NOMO-1 treated with dmso at 0.1 percent for 144 hours (cell line): Measurements from ENCODE around the gene AGBL3.
"Not testable (repeated sequence)": the region's sequence is repeated elsewhere in the genome, so short reads cannot be mapped to it uniquely, and the experiment has no call there.

ENCODE experiments used
- DNase-seq: peaks from one replicate; lab custom pipeline; 2025; ENCODE audit not compliant: unreplicated experiment; lab: John Stamatoyannopoulos, UW

The AGBL3 gene

DNA sequence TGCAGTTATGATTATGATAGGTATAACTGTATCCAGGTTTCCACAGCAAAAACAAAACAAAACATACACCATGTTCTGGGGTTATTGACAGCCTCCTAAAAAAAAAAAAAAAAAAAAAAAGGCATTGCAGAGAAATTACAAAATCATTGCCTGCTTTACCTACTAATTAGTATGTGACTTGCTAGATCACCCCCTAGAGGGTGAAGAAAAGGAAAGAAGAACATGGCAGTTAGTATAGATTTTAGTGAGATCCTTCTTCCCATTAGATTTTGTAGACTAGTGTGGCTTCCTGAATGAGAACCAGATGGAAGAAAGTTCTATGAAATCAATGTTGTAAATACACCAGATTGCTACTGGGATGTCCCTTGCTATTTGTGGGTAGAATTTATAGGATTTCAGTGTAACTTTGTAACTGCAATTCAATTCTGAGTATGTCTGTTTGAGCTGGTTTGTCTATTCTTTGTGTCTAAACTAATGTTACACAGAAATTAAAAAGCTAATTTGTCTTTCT, 24.0 kb upstream of the AGBL3 start:
- no peak for DNase-seq

DNA sequence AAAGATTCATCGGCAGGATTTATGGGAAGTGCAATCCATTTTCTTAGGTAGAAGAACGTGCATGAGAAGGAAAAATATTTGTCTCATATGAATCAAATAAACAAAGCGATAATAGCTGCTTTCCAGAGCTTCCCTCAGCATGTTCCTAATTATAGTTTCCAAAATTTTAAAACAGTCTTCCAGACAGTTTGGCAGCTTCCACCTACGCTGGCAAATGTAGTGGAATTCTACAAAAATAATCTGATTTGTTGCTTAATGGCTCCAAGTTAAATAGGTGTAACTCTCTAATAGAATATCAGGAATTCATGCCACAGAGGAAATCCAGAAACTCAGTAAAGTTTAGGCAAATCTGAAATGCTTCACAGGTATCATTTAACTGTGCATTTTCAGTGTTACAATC, 23.3 kb upstream of the AGBL3 start:
- no peak for DNase-seq

DNA sequence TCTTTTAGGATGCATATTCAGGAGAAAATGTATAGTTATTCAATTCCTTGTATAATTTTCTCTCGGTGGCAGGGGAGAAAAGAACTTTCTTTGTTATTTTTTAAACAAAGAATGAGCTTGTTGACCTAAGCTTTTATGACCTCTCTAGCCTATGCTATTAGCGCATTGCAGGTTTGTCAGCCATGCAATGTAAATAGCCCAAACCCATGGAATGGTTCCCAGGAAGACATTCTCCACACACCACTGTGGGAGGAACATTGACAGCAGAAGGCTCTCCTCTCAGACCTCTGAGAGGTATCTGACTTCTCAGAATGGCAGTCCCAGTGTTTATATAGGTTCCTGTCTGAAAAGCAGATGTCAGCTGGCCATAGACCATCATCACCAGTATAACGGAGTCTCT, 19.6 kb upstream of the AGBL3 start:
- DNase-seq, result no peak

DNA sequence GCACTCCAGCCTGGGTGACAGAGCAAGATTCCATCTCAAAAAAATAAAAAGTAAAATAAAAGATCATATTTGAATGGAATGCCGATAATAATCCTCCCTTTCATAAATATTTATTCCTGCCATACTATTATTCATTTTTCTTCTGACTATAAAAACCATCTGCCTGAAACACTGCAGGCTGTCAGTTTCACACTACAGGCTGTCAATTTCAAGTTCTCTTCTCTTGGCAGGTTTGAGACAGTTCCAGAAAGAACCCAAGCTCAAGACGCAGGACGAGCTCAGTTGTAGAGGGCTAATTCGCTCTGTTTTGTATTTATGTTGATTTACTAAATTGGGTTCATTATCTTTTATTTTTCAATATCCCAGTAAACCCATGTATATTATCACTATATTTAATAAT, 18.2 kb upstream of the AGBL3 start:
- no peak for DNase-seq

DNA sequence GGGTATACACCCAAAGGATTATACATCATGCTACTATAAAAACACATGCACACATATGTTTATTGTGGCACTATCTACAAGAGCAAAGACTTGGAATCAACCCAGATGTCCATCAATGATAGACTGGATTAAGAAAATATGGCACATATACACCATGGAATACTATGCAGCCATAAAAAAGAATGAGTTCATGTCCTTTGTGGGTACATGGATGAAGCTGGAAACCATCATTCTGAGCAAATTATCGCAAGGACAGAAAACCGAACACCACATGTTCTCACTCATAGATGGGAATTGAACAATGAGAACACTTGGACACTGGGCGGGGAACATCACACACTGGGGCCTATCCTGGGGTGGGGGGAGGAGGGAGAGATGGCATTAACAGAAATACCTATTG, 4.7 kb upstream of the AGBL3 start:
- DNase-seq, result not testable (repeated sequence)

DNA sequence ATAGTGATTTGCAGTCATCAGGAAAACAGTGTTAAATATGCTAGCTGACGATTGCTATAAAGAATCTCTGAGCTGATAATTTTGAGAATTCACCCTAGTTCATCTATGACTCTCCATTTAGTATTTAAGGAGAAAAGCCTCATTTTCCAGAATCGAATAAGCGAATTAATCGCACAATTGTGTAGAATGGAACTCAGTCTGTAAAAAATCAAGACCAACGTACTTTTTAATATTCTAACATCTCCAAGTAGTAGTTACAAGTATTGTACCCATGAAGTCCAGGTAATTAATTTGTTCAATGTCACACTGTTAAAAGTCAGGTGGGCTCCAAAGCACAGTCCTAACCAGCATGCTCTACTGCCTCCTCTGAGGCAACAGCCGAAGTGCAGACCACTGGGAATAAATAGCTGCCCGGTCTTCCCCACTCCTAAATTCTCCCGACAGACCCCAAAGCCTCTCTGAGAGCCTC, 380 bp upstream of the AGBL3 start:
- DNase-seq, result no peak

DNA sequence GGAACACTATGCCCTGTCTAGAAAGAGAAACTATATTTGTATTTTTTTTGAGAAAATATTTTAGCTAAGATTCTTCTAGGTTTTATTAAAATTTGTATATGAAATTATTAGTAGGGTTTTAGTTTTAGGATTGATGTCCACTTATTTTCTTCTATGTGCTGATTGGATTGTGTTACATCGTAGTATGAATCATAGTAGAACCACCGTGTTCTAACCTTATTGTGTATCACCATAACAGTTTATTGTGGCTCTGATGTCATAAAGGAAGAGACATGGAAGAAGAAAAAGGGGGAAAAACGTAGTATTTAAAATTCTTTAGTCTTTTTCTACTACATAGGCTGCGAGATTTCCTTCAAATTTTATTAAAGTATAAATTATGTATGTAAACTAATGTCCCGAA, 1.9 kb downstream of the AGBL3 start:
- no peak for DNase-seq

DNA sequence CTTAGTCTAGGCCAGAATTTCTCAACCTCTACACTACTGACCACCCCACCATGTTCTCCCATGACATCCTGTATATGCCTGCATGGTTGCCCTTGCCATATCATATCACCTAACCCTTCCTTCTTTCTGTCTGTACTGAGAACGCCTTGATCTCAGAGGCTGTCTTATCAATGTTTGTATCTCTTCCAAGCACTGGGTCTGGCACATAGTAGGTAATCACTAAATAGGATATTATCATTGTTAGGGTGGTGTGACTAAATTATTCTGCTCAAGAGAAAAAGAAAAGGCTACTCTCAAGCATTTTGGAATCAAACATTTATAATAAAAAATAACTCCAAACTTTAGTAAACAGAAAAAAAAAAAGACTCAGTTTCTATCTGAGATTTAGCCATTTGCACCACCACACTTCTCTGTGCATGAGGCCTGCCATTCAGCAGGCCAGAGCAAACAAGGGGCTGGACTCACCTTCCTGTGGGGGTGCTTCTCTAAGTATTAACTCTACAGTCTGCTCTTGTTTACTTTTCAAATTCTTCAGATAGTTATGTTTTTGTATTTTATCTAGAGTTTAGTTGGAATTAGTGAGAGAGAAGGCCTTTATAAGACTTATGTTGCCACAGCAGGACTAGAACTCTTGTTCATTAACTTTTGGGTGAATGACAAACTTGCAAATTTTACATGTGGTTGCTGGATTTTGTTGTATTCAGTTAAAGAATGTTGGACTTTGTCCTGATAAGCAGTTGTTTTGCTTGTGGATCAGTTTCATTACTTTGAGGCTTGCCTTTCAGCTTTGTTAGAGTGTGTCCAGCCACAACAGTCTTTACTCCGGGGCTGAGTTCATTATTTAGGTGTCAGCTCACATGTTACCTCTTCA, 5.4 kb downstream of the AGBL3 start:
- DNase-seq, result no peak

DNA sequence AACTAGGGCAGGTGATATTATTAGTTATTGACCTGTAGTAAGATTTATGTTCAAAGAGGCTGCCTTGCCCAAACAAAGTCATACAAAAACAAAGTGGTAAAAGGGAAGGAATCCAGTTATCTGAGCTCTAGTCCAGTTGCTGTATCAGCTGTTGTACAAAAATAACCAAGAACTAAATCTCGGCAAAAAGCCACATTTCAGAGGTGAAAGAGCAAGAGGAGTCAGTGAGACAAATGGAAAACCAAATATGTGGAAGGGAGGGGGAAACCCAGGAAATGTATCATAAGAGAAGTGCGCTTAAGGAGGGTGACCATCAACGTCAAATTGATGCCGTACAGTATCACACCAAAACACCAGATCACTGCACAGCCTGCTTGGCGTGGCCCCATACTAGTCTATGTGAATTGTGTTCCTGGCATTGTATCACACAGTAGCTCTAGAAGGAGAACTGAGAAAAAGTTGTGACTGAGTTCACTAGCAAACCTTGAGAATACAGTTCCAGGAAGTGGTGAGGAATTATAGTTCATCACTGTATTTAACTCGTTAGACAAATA, 6.4 kb downstream of the AGBL3 start:
- no peak for DNase-seq

DNA sequence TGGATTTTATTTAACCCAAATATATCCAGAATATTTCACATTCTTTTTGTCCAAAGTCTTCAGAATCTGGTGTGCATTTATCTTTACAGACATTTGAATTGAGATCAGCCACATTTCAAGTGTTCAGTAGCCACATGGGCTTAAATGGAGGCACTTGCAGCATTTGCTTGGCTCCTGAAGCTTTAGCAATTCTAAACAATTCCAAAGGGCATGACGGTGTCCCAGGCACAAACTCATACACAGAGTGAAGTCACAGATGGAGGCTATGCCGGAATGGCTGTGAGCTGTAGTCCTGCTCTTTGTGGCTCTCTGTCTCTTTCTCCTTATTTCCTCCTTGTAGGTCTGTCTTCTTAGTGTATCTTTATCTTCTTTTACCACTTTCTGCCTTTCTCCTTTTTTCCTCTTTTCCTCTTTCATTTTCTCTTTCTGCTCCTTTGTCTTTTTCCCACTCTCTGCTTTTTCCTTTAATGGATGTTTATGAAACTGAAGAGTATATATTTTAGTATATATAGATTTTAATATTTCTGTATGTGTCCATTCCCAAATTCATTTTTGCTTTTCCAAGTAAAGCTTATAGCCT, 7.7 kb downstream of the AGBL3 start:
- DNase-seq, result no peak

DNA sequence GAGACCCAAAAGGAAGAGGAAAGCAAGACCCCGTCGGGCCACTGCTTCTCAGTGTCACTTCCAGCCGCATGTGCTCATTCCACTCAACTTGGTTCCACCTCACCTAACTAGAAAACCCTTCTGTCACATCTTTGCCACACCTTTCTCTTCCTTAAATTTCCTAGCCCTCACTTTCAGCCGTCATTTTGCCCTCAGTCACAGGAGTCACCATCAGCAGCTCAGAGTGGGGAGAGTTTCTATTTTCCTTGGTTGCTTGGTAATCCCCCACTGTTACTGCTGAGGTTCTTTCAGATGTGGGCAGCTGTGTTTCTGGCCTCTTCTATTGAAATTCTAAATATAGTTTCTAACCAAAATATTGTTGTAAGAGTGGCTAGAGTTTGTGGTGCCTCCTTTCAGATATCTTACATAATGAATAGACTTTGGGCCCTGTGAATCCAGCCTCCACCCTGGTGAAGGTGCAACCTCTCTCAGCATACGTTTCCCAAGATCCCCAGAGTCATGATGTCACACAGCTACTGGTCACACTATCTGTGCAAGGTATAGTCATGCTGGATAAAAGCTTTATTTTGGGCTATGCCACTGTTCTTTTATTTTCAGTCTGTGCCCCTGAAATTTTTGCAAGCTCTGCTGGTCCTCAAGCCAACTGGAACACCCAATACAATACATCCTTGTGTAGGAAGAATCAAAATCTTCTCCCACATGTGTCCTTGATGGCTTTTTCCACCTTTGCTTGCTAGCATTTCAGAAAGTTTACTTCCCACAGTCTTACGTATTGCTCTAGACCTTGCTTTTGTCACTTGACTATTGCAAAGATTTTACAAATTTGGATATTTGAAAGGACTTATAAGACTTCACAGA, 9.2 kb downstream of the AGBL3 start:
- no peak for DNase-seq

DNA sequence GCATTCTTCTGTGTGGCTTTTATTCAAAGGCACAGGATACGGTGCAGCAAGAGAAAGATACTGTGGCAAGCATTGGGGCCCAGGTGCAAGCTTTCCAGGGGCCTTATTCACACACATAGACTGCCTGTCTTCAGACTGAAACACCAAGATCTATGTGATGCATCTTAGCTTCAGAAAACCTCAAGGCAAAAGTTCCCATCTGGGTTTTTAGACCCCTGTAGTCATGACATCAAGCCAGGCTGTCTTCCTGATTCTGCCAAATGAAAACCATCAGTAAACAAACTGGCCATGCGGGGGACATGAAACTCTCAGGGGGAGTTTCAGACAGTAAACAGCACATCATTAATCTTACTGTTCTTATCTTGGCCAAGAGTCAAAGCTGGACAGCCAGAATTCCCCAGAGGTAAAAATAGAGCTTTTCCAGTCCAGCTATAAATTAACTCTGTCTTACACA, 9.8 kb downstream of the AGBL3 start:
- DNase-seq, result no peak

DNA sequence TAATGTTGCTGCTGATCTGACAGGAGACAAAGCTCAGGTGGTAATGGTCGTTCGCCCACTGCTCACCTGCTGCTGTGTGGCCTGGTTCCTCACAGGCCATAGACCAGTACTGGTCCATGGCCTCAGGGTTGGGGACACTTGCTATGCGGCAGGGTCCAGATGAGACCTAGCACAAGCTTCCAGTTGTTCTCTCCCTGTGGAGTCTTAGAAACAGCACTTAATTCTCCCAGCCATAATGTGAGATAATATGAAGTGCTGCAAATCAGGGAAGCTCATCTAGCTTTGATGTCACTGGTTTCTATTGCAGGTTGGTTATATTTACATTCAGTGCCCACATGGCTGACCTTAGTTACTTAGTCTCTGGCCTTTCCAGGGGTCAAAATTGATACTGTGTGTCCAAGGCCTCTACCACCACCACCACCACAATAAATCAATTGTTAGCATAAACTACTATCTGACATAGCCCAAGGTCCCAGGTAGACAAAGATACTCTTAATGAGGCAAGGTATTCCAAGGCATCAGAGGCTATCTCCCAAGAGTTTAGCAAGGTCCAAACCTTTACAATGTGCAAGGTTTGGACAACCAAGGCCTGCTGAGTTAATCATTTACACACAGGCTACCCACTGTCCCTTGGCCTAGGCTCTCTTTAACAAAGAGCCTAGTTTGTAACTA, 11.0 kb downstream of the AGBL3 start:
- no peak for DNase-seq

DNA sequence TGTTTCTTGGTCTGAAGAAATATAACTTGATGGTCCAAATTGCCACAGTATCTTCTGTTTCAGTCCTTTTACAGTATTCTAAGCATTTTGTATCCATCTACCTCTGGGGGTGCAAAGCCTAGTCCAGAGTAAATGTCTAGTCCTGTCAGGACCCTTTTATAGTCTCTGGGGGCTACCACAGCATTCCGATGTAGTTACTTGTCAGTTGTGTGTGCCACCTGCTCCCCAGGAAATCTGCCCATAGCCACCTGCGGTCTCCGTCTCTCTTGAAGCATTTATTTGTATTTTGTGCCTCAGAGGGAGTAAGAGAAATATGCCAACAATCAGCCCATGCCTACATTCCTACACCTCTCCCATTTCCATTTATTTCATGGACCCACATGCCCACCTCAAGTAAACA, 12.8 kb downstream of the AGBL3 start:
- DNase-seq, result no peak

DNA sequence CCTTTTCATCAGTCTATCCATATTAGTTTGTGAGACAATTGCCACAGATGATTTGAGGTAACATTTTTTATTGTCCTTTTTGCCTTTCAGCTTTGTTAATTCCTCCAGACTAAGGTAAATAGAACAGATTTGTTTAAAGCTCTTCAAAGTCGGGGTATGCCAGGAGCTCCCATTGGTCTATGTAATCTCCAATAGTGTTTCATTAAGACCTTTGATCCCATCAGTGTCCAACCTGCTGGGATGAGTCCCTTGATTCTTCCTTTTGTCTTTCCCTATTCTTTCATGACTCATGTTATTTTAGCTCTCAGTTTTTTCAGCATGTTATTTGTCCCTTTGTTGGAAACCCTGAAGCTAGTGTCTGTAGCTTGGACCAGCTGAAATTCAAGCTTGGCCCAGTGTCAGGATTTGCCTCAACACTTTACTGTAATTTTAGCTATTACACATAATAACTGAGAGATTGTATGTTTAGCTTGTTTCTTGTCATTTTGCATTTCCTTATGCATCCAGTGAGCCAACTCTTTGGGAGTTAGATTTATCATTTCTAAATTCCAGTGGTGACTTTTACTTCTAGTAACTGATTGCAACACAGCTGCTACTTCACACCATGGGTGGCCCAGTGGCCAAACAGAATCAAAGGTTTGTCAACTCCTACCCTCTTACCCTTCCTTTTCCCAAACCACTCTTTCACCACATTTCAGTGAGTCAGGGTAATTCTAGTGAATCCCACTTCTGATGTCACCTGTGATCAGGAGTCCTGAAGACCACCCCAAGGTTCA, 15.3 kb downstream of the AGBL3 start:
- no peak for DNase-seq

DNA sequence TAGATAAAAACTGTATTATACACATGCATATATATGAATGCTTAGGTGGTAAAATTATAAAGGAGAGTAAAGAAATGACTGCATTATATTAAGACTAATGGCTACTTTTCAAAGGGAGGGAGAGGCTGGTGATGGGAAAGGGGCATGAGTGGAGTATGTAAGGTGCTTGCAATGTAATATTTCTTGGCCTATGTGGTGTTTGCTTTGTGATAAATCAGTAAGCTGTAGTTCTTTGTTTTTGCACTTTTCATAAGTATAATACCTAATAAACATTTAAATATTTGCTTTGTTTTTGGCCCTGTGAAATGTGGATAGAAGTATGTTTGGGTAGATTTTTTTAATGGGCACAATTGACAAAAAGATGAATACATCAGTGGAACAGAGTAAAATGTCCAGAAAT, 25.9 kb downstream of the AGBL3 start:
- no peak for DNase-seq

DNA sequence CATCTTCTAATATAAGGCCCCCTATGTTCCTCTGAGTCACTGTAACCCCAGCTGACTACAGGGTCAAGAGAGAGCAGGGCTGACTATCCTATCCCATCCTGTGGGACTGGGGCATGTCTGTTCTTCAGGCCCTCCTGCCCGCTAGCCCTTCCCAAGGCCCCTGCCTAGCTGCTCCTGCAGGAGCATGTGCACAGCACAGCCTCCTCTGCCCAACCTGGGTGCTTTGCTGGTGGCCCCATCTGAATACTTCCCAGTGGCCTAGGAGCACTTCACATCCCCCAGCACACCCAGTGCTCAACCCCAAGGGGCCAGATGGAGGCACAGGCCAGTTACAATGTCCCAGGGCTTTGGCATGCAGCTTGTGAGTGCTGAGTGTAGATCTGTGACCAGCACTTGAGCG, 37.3 kb downstream of the AGBL3 start:
- DNase-seq, result no peak

DNA sequence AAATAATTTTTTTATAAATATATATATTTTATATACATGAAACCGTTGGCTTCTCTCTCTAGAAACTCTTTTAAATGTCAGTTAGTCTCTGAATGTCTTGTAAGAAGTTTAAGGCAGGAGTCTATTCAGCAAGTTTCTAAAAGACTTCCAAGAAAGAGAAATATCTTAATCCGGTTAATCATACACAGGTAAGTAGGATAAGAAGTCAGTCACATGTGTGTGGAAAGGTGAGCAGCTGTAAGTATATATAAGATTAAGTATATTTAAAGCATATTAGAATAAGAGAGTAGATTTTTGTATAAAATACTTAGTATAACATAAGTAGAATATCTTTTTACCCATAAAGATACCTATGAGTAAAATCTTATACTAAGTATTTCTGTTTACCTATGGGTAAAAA, 48.9 kb downstream of the AGBL3 start:
- DNase-seq, result no peak

DNA sequence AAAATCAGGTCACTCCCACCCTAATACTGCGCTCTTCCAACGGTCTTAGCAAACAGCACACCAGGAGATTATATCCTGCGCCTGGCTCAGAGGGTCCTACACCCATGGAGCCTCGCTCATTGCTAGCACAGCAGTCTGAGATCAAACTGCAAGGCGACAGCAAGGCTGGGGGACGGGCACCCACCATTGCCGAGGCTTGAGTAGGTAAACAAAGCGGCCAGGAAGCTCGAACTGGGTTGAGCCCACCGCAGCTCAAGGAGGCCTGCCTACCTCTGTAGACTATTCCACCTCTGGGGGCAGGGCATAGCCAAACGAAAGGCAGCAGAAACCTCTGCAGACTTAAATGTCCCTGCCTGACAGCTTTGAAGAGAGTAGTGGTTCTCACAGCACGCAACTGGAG, 80.7 kb downstream of the AGBL3 start:
- DNase-seq, result not testable (repeated sequence)

DNA sequence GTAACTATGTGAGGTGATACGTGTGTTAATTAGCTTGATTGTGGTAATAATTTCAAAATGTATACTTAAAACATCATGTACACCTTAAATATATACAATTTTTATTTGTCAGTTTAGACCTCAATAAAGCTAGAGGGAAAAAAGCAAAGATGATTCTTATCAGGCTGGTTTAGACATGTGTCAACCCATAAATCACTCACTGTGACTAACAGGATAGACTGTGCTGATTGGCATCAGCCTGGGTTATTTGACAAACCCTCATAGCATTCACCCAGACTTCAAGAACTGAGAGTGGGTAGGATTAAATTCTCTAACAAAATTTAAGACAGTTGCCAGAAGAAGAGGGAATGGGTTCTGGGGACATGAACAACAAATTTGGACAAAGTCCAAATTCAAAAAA, 87.8 kb downstream of the AGBL3 start:
- no peak for DNase-seq
